Right lobe of liver (tissue), 6 donors: ENCODE data around the gene STRAP. TPM values are rescaled to one million over a fixed set of nuclear protein-coding genes. Genes with fewer than 3 reads are reported as not detected.

Source experiments
- ATAC-seq, 4 donors: fragments of 200-7000 bp; cut with Tn5 transposase; one replicate each; pipeline ENCODE4 v1.9.1; 2020; ENCODE audit warnings: mild to moderate bottlenecking in 4 of 4, moderate library complexity in 4 of 4
- DNase-seq, 3 donors: peaks; one replicate each; pipeline ENCODE4 v3.0.0-alpha.2; 2020
- H3K27ac ChIP-seq, 3 donors: fragments of 200-600 bp; one replicate each; pipeline ENCODE4 v1.8.0; 2022
- H3K27me3 ChIP-seq, 2 donors: fragments of 200-600 bp; one replicate each; pipeline ENCODE4 v1.8.0; 2022
- H3K36me3 ChIP-seq, 4 donors: fragments of 200-600 bp; sonication (generic) in 1 of 4; one replicate each; pipeline versions ENCODE4 v1.5.1 to v1.8.0; 2017 to 2022; ENCODE audit warnings: control low read depth in 1 of 4
- H3K4me1 ChIP-seq, 4 donors: fragments of 200-600 bp; sonication (generic) in 1 of 4; one replicate each; pipeline versions ENCODE4 v1.5.1 to v1.8.0; 2017 to 2022; ENCODE audit warnings: control low read depth in 1 of 4
- H3K4me3 ChIP-seq, 3 donors: fragments of 200-600 bp; one replicate each; pipeline ENCODE4 v1.8.0; 2022
- H3K9me3 ChIP-seq, 4 donors: fragments of 200-600 bp; sonication (generic) in 1 of 4; one replicate each; pipeline versions ENCODE4 v1.5.1 to v1.8.0; 2017 to 2022; ENCODE audit warnings: control low read depth in 1 of 4
- CTCF ChIP-seq, 4 donors: fragments of 200-600 bp in 3 of 4; fragments of 450-650 bp in 1 of 4; IDR thresholded peaks; one replicate each; pipeline versions ENCODE4 v1.5.1 to v1.8.0; 2016 to 2022; ENCODE audit warnings: antibody characterized with exemption in 4 of 4, mild to moderate bottlenecking in 2 of 4
- POLR2A ChIP-seq: fragments of 450-650 bp; IDR thresholded peaks from one replicate; pipeline ENCODE4 v1.6.1; 2017; ENCODE audit warnings: antibody characterized with exemption, mild to moderate bottlenecking
- WGBS: methylation state at CpG from one replicate; pipeline ENCODE4 v1.1.6; 2018; ENCODE audit warnings: low coverage, low lambda C conversion rate; ENCODE audit not compliant: insufficient coverage; ENCODE audit errors: missing lambda C conversion rate; 5-methylcytosine and 5-hydroxymethylcytosine counted together
- intact Hi-C, 2 donors: fragments of 100-400 bp; cut with DNase I; formaldehyde crosslinking; loops; one replicate each; pipeline versions ENCODE4 v1.11.2 to v1.14.1; 2022
- total RNA-seq, 6 experiments: library from RNA; depleted of rRNA in 2 of 6; stranded (reverse); fragments of >200 nt in 2 of 6; fragmentation: NEBNext Ultra II Directional in 3 of 6; extraction: Animal tissue kit (Norgen Biotek cat#: 25700) in 3 of 6; gene quantifications; one replicate each; pipeline versions ENCODE4 v1.1.0 to v1.2.4, GENCODE V29; 2016 to 2023
- donor health status: DM: no; HTN: yes; CAD: no.
- donor health status: DM: no; HTN: no; CAD: no.
- donor health status: DM: no; HTN: no; CAD: no.
- donor health status: DM: no; HTN: yes; CAD: no.
- donor health status: DM: no; HTN: yes; CAD: no.

Gene STRAP
- total RNA-seq, 6 experiments from 2014 or later = 41.3 to 53.5 (median 43.0) TPM

GRCh38 chr12:15928870-15929571, 46.8 kb downstream of the STRAP start:
- H3K36me3 ChIP-seq = no peaks in the 10 kb centered on the region
- 41% methylated on average over 10 of the region's 10 CpGs for WGBS
- no peaks in the 10 kb centered on the region for H3K27me3 ChIP-seq
- peaks cover 0 to 29% (median 0%) of the 10 kb centered on the region in 4 donors for H3K4me1 ChIP-seq
- peak; percentile 58 to 92 (median 75) for ATAC-seq
- peak in 1 of 3 donors; percentile 69 for DNase-seq
- H3K27ac ChIP-seq = no peak overlapping the region
- no peak for TF ChIP-seq CTCF (IDR thresholded peaks at IDR 0.05)
- TF ChIP-seq POLR2A = no peak
- H3K4me3 ChIP-seq = no peak overlapping the region
- H3K9me3 ChIP-seq = no peaks in the 10 kb centered on the region
- intact Hi-C loops = no loop called here

- H3K27ac ChIP-seq = peak overlapping the region in 1 of 3 donors; percentile 42
- H3K9me3 ChIP-seq = no peaks in the 10 kb centered on the region
- 31% methylated on average over 3 of the region's 3 CpGs for WGBS
- H3K4me1 ChIP-seq = peaks cover 0 to 29% (median 0%) of the 10 kb centered on the region in 4 donors
- no peaks in the 10 kb centered on the region for H3K27me3 ChIP-seq
- H3K4me3 ChIP-seq = no peak overlapping the region
- no peak for DNase-seq
- TF ChIP-seq CTCF (IDR thresholded peaks at IDR 0.05) (peak in 2 of 4 donors; percentile 7 to 13), POLR2A (no peak)
- intact Hi-C loops = no loop called here
- no peaks in the 10 kb centered on the region for H3K36me3 ChIP-seq
- ATAC-seq = peak; percentile 48 to 85 (median 68)
Measured at GRCh38 chr12:15931590-15932053, 49.4 kb downstream of the STRAP start.

GRCh38 chr12:15932327-15932726, 50.1 kb downstream of the STRAP start:
- TF ChIP-seq CTCF (IDR thresholded peaks at IDR 0.05) = no peak
- TF ChIP-seq POLR2A = no peak
- DNase-seq (no peak), ATAC-seq (no peak)
- intact Hi-C loops = no loop called here
- H3K4me1 ChIP-seq = peaks cover 0 to 29% (median 0%) of the 10 kb centered on the region in 4 donors
- H3K9me3 ChIP-seq = no peaks in the 10 kb centered on the region
- H3K4me3 ChIP-seq = no peak overlapping the region
- WGBS = no CpG with 5 or more reads among the region's 1 CpG
- H3K27me3 ChIP-seq = no peaks in the 10 kb centered on the region
- no peaks in the 10 kb centered on the region for H3K36me3 ChIP-seq
- no peak overlapping the region for H3K27ac ChIP-seq

GRCh38 chr12:15932971-15933370, 50.8 kb downstream of the STRAP start:
- WGBS = 80% methylated on average over 3 of the region's 3 CpGs
- Histone ChIP-seq H3K36me3 (no peaks in the 10 kb centered on the region), H3K27ac (no peak overlapping the region), H3K27me3 (no peaks in the 10 kb centered on the region), H3K4me1 (peaks cover 0 to 31% (median 0%) of the 10 kb centered on the region in 4 donors), H3K9me3 (no peaks in the 10 kb centered on the region), H3K4me3 (no peak overlapping the region)
- DNase-seq (no peak), ATAC-seq (no peak)
- TF ChIP-seq POLR2A (no peak), CTCF (IDR thresholded peaks at IDR 0.05) (no peak)
- intact Hi-C loops = no loop called here
